IPS-NIHi7 (cell line): ENCODE measurements around the gene CSNK1A1L.
"Not testable (repeated sequence)": the region's sequence is repeated elsewhere in the genome, so short reads cannot be mapped to it uniquely, and the experiment has no call there.

ENCODE experiments used
- DNase-seq: peaks from one replicate; pipeline ENCODE4 v3.0.0; 2012; ENCODE audit warnings: mixed read lengths; ENCODE audit errors: extremely low spot score

CSNK1A1L gene

DNA sequence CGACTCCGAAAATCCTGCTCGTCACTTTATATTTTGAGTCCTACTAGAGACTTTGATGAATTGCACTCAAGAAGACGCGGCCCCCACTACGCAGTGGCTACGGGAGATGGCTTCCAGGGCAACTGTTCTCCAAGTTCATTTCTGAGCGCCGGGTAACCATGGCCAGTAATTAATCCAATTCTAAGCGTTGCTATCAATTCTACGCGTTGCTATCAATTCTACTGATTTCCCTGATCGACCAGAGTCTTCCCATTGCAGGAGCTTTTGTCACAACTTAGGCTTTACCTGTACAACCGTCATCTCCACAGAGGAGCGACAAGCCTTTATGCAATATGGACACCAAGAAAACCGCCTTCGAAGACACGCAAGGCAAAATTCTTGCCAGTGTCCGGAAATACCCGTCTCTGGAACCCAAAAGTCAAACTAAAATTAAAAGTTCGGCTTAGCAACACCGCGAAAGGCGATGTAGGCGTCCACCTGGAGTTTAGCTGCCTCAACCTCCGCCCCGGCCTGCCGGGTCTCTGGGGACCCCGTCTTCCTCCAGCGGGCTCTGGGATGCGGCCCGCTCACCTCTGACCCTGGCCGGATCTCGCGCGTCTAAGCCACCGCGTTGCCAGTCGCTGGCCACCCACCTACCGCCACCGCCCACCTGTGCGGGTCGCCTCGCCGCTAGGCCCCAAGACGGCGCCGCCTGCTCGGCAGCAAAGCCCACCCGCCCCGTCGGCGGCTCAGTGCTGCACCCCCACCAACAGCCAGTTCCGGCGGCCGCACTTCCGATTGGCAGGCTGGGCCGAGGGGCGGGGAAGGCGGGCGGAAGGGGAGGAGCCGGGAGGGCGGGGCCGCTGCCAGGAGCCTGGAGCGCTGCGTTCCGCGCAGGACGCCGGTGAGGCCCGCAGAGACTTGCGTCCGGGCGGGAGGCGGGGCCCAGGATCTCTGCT lies 46.3 kb downstream of the CSNK1A1L start, which contains the start of gene SUPT20H:
Gene SUPT20H, minus strand, starts transcription at position 779 of the 938 bp plus-strand sequence. CDS start 8,198 bp downstream, outside the sequence.
- DNase-seq, result peak; percentile 95

DNA sequence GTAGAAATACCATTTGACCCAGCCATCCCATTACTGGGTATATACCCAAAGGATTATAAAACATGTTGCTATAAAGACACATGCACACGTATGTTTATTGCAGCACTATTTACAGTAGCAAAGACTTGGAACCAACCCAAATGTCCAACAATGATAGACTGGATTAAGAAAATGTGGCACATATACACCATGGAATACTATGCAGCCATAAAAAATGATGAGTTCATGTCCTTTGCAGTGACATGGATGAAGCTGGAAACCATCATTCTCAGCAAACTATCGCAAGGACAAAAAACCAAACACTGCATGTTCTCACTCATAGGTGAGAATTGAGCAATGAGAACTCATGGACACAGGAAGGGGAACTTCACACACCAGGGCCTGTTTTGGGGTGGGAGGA lies 49.2 kb downstream of the CSNK1A1L start:
- not testable (repeated sequence) for DNase-seq
